Activated naive CD4-positive, alpha-beta T cell treated with anti-CD3 and anti-CD28 coated beads, Interleukin-2, amount 50 U/mL, for 72 hours (primary cell): ENCODE results near the gene TNFRSF17. TPM values are rescaled to one million over a fixed set of nuclear protein-coding genes. Genes with fewer than 3 reads are reported as not detected.
A peak's percentile ranks its signal among the peaks of the same experiment; 100 is the strongest.
"Not testable (repeated sequence)": the region's sequence is repeated elsewhere in the genome, so short reads cannot be mapped to it uniquely, and the experiment has no call there.

Experiments used
- ATAC-seq, 2 donors: fragments of 150-1000 bp; cut with Tn5 transposase; 2 replicates each; pipeline ENCODE4 v1.10.0; 2021; ENCODE audit warnings: mild to moderate bottlenecking in 2 of 2, moderate library complexity in 2 of 2
- DNase-seq, 2 donors: peaks; one replicate each; pipeline ENCODE4 v3.0.0; 2021 to 2022; ENCODE audit warnings: low spot score in 2 of 2
- H3K27ac Mint-ChIP-seq, 2 donors: one replicate each; pipeline ENCODE4 v1.8.0; 2022; ENCODE audit warnings: mild to moderate bottlenecking in 2 of 2, mixed read lengths in 2 of 2
- H3K36me3 Mint-ChIP-seq, 2 donors: one replicate each; pipeline ENCODE4 v1.8.0; 2022; ENCODE audit warnings: mixed read lengths in 2 of 2
- H3K9me3 Mint-ChIP-seq, 2 donors: one replicate each; pipeline ENCODE4 v1.8.0; 2022; ENCODE audit warnings: mixed read lengths in 2 of 2
- total RNA-seq, 2 donors: library from RNA; stranded (reverse); gene quantifications; one replicate each; pipeline ENCODE4 v1.2.3, GENCODE V29; 2022

The TNFRSF17 gene
- not detected for total RNA-seq

GRCh38 chr16:11964761-11965551 is at the start of gene TNFRSF17:
TNFRSF17 (plus strand) TSS chr16:11965210; CDS start chr16:11965325, 115 bp downstream.
- Mint-ChIP-seq H3K27ac (no peak within 1 kb of the TSS), H3K9me3 (no peaks in the 10 kb centered on the region), H3K36me3 (no peaks in the 10 kb centered on the region)
- ATAC-seq (no peak), DNase-seq (no peak)

- Mint-ChIP-seq H3K27ac (peak within 1 kb of the TSS; percentile 93 to 94), H3K36me3 (peaks cover 21 to 26% of the 10 kb centered on the region in 2 donors), H3K9me3 (no peaks in the 10 kb centered on the region)
- DNase-seq, result peak; percentile 99
- ATAC-seq, result peak; percentile 89 to 95
Observed at GRCh38 chr16:11915644-11916523, 49.1 kb upstream of the TNFRSF17 start, which contains the start of gene GSPT1. GSPT1 (minus strand) TSS chr16:11915956; CDS start chr16:11915720, 236 bp downstream.

GRCh38 chr16:11916524-11917285 is 48.3 kb upstream of the TNFRSF17 start:
- ATAC-seq (peak in 1 of 2 donors; percentile 7), DNase-seq (no peak)
- Mint-ChIP-seq H3K36me3 (peaks cover 21 to 26% of the 10 kb centered on the region in 2 donors), H3K9me3 (no peaks in the 10 kb centered on the region), H3K27ac (peak overlapping the region; percentile 93 to 94)

GRCh38 chr16:11924046-11924445 is 41.0 kb upstream of the TNFRSF17 start:
- not testable (repeated sequence) for H3K9me3 Mint-ChIP-seq, DNase-seq, H3K27ac Mint-ChIP-seq, H3K36me3 Mint-ChIP-seq, ATAC-seq

- H3K36me3 Mint-ChIP-seq, H3K27ac Mint-ChIP-seq, ATAC-seq, H3K9me3 Mint-ChIP-seq, DNase-seq: not testable (repeated sequence)
Observed at GRCh38 chr16:11927350-11927749, 37.7 kb upstream of the TNFRSF17 start.

- not testable (repeated sequence) for DNase-seq, H3K9me3 Mint-ChIP-seq, H3K27ac Mint-ChIP-seq, ATAC-seq, H3K36me3 Mint-ChIP-seq
Observed at GRCh38 chr16:11941945-11942344, 23.1 kb upstream of the TNFRSF17 start, which contains the start of gene NPIPB2. NPIPB2 (minus strand) TSS chr16:11942045; CDS start chr16:11942045, 0 bp downstream.

- no peak for DNase-seq
- no peak for ATAC-seq
- Mint-ChIP-seq H3K36me3 (no peaks in the 10 kb centered on the region), H3K9me3 (no peaks in the 10 kb centered on the region), H3K27ac (no peak overlapping the region)
Observed at GRCh38 chr16:11946433-11946832, 18.6 kb upstream of the TNFRSF17 start.

- ATAC-seq (no peak), DNase-seq (no peak)
- Mint-ChIP-seq H3K27ac (no peak overlapping the region), H3K36me3 (no peaks in the 10 kb centered on the region), H3K9me3 (no peaks in the 10 kb centered on the region)
Observed at GRCh38 chr16:11948819-11949218, 16.2 kb upstream of the TNFRSF17 start.

GRCh38 chr16:11949527-11949926 is 15.5 kb upstream of the TNFRSF17 start:
- H3K9me3 Mint-ChIP-seq, result no peaks in the 10 kb centered on the region
- ATAC-seq, result peak in 1 of 2 donors; percentile 70
- no peak overlapping the region for H3K27ac Mint-ChIP-seq
- peak in 1 of 2 donors; percentile 24 for DNase-seq
- H3K36me3 Mint-ChIP-seq, result no peaks in the 10 kb centered on the region

- ATAC-seq (no peak), DNase-seq (no peak)
- no peaks in the 10 kb centered on the region for H3K36me3 Mint-ChIP-seq
- H3K9me3 Mint-ChIP-seq, result no peaks in the 10 kb centered on the region
- peak overlapping the region in 1 of 2 donors; percentile 57 for H3K27ac Mint-ChIP-seq
Observed at GRCh38 chr16:11950388-11950787, 14.6 kb upstream of the TNFRSF17 start.

- not testable (repeated sequence) for DNase-seq, ATAC-seq, H3K36me3 Mint-ChIP-seq, H3K9me3 Mint-ChIP-seq
- peak overlapping the region in 1 of 2 donors; percentile 55 for H3K27ac Mint-ChIP-seq
Observed at GRCh38 chr16:11953576-11953975, 11.4 kb upstream of the TNFRSF17 start.

- DNase-seq, result no peak
- no peaks in the 10 kb centered on the region for H3K9me3 Mint-ChIP-seq
- no peak for ATAC-seq
- no peak overlapping the region for H3K27ac Mint-ChIP-seq
- H3K36me3 Mint-ChIP-seq, result no peaks in the 10 kb centered on the region
Observed at GRCh38 chr16:11955713-11956123, 9.3 kb upstream of the TNFRSF17 start.

- H3K27ac Mint-ChIP-seq, result no peak overlapping the region
- no peaks in the 10 kb centered on the region for H3K9me3 Mint-ChIP-seq
- no peak for DNase-seq
- H3K36me3 Mint-ChIP-seq, result no peaks in the 10 kb centered on the region
- ATAC-seq, result no peak
Observed at GRCh38 chr16:11956558-11956957, 8.5 kb upstream of the TNFRSF17 start.

- ATAC-seq, result no peak
- no peak overlapping the region for H3K27ac Mint-ChIP-seq
- DNase-seq, result no peak
- no peaks in the 10 kb centered on the region for H3K9me3 Mint-ChIP-seq
- no peaks in the 10 kb centered on the region for H3K36me3 Mint-ChIP-seq
Observed at GRCh38 chr16:11957591-11958395, 7.2 kb upstream of the TNFRSF17 start.

GRCh38 chr16:11962457-11962856 is 2.6 kb upstream of the TNFRSF17 start:
- not testable (repeated sequence) for H3K27ac Mint-ChIP-seq, ATAC-seq, DNase-seq, H3K9me3 Mint-ChIP-seq, H3K36me3 Mint-ChIP-seq

- ATAC-seq, result not testable (repeated sequence)
Observed at GRCh38 chr16:11962978-11963377, 2.0 kb upstream of the TNFRSF17 start.

More at GRCh38 chr16:11962978-11963377, 2.0 kb upstream of the TNFRSF17 start:
- not testable (repeated sequence) for H3K9me3 Mint-ChIP-seq, DNase-seq, H3K36me3 Mint-ChIP-seq, H3K27ac Mint-ChIP-seq
